H1 (cell line): ENCODE results near the gene SLC25A38.

ENCODE experiments used
- BRCA1 ChIP-seq: IDR thresholded peaks from 2 replicates; pipeline ENCODE4 v1.6.1; 2012; ENCODE audit warnings: low read depth, low read length, improper control_type of control experiment
- CREB1 ChIP-seq: IDR thresholded peaks from 2 replicates; pipeline ENCODE4 v1.6.1; 2012; ENCODE audit warnings: inconsistent platforms
- KDM4A ChIP-seq: IDR thresholded peaks from one replicate; pipeline ENCODE4 v1.7.1; 2012; ENCODE audit warnings: low read depth, mild to moderate bottlenecking, moderate library complexity, low read length, inconsistent platforms; ENCODE audit not compliant: severe bottlenecking
- POLR2A ChIP-seq, 2 experiments: IDR thresholded peaks; 1 replicate in 1 of 2; 2 replicates in 1 of 2; pipeline ENCODE4 v1.6.1; 2011; ENCODE audit warnings: low read depth in 2 of 2, low read length in 2 of 2, mild to moderate bottlenecking in 2 of 2; ENCODE audit errors: control extremely low read depth in 1 of 2
- SP1 ChIP-seq: IDR thresholded peaks from 2 replicates; pipeline ENCODE4 v1.6.1; 2011; ENCODE audit warnings: low read depth, low read length
- TAF1 ChIP-seq: IDR thresholded peaks from 2 replicates; pipeline ENCODE4 v1.6.1; 2011; ENCODE audit warnings: mild to moderate bottlenecking, low read depth, low read length
- TF ChIP-seq, protein P1 (sequence below), 3 experiments: IDR thresholded peaks; 1 replicate in 2 of 3; 2 replicates in 1 of 3; pipeline versions ENCODE4 v1.5.1 to v1.6.1; 2011; ENCODE audit warnings: low read length in 3 of 3, mild to moderate bottlenecking in 3 of 3, inconsistent platforms in 2 of 3, low read depth in 1 of 3, moderate library complexity in 1 of 3; ENCODE audit not compliant: insufficient read depth in 1 of 3; ENCODE audit errors: control extremely low read depth in 1 of 3

DNA sequence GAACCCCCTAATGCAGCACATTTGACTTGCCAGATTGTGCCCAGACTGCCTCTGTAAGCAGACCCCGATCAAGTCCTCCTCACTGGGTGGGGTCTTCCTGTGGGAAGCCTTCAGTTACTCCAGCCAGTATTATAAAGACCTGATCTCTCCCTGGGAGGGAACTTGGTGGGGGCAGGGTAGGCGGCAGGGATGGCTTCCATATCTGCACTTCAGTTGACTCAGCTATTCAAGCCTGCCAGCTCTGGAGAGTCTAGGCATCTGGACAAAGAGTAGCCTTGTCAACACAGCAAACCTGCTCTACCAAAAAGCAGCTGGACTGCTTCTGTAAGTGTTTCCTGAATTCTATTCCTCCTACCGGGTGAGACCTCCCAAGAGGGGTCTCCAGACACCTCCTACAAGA, 21.0 kb upstream of the SLC25A38 start:
- TF ChIP-seq SP1: no peak
- TF ChIP-seq, protein P1, sequence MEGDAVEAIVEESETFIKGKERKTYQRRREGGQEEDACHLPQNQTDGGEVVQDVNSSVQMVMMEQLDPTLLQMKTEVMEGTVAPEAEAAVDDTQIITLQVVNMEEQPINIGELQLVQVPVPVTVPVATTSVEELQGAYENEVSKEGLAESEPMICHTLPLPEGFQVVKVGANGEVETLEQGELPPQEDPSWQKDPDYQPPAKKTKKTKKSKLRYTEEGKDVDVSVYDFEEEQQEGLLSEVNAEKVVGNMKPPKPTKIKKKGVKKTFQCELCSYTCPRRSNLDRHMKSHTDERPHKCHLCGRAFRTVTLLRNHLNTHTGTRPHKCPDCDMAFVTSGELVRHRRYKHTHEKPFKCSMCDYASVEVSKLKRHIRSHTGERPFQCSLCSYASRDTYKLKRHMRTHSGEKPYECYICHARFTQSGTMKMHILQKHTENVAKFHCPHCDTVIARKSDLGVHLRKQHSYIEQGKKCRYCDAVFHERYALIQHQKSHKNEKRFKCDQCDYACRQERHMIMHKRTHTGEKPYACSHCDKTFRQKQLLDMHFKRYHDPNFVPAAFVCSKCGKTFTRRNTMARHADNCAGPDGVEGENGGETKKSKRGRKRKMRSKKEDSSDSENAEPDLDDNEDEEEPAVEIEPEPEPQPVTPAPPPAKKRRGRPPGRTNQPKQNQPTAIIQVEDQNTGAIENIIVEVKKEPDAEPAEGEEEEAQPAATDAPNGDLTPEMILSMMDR (IDR thresholded peaks at IDR 0.05; ENCODE audit: control extremely low read depth in 1 of 3, insufficient read depth in 1 of 3, low read depth in 1 of 3, low read length in 3 of 3): no peak
- no peak for TF ChIP-seq BRCA1
- no peak for TF ChIP-seq KDM4A
- TF ChIP-seq TAF1: no peak
- TF ChIP-seq CREB1: no peak
- TF ChIP-seq POLR2A (IDR thresholded peaks at IDR 0.05; ENCODE audit: control extremely low read depth in 1 of 2, low read depth in 2 of 2, low read length in 2 of 2): no peak
